ENCODE results near the gene AUTS2.
"Not testable (repeated sequence)": the region's sequence is repeated elsewhere in the genome, so short reads cannot be mapped to it uniquely, and the experiment has no call there.

Gene AUTS2

DNA sequence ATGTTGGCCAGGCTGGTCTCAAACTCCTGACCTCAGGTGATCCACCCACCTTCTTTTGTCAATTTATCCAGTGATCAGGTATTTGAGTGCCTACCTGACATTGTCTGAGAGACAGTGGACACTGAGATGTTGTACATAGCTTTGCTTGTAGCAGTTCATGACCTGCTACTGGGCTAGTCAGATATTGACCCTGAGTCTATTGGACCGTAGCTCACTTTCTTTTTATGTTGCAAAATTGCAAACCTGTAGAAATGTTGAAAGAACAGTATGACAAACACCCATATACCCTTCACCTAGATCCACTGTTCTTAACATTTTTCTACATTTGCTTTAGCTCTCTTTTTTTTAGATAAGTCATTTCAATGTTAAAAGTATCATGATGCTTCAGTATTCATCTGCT lies 1123.2 kb downstream of the AUTS2 start:
- FAIRE-seq (no peak), DNase-seq (ENCODE audit: low spot score) (no peak)

DNA sequence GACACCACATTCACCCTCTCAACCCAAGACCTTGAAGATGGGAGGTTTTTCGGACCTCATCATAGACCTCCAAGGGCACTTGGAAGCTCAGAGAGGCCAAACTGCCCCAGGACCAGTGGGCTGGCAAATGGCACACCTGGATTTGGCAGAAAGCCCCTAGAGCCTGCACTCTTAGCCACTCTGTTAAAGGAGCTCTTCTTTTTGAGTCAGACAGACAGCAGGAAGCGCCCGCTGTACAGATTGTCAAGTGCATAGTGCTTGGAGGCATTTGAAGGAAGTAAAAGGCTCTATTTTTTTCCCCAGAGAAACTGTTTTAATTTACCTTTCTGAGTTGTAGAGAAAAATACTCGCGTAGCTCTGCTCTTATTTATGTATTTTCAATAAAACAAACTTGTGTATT lies 1125.1 kb downstream of the AUTS2 start:
- no peak for FAIRE-seq
- no peak for DNase-seq (ENCODE audit: low spot score)

GRCh38 chr7:70725448-70725847 lies 1127.2 kb downstream of the AUTS2 start:
- DNase-seq (ENCODE audit: low spot score): no peak
- FAIRE-seq: no peak

- DNase-seq (ENCODE audit: low spot score) (no peak), FAIRE-seq (no peak)
Measured at GRCh38 chr7:70726294-70726693, 1128.0 kb downstream of the AUTS2 start.

DNA sequence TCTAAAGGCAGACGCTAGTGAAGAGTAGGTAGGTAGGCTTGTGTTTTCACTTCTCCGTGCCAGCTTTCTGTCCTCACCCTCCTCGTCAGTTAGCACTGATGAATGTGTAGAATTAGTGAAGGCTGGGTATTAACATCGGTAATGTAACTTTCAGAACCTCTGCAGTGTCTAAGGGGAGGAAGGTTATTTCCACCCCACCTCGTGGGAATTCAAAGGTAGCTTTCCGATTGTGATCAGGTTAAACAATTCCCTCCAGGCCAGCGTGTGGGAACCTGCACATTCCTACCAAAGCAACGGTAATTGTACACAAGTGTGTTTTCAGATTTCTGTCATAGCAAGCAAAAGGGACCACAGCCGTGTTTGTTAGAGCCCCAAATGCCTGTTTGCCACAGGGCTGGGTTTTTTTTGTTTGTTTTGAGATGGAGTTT lies 1128.7 kb downstream of the AUTS2 start:
- no peak for FAIRE-seq
- no peak for DNase-seq (ENCODE audit: low spot score)

DNA sequence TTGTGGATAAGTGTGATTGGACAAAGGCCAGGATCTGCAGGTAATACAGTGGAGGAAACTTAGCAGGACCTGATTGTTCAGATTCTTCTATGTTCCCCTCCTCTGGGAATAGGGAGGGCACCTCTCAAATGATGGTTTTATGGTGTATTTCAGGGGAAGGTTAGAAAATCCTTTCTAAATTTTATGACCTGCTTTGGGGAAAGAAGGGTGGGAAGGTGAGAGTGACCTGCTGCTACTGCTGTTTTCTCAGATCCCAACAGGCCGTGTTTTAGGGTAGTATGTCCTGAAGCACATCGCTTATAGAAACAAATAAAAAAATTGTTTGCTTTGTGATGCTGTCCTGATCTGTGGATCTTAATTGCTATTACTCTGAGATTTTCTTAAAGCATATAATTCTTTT lies 1129.6 kb downstream of the AUTS2 start:
- no peak for DNase-seq (ENCODE audit: low spot score)
- no peak for FAIRE-seq

DNA sequence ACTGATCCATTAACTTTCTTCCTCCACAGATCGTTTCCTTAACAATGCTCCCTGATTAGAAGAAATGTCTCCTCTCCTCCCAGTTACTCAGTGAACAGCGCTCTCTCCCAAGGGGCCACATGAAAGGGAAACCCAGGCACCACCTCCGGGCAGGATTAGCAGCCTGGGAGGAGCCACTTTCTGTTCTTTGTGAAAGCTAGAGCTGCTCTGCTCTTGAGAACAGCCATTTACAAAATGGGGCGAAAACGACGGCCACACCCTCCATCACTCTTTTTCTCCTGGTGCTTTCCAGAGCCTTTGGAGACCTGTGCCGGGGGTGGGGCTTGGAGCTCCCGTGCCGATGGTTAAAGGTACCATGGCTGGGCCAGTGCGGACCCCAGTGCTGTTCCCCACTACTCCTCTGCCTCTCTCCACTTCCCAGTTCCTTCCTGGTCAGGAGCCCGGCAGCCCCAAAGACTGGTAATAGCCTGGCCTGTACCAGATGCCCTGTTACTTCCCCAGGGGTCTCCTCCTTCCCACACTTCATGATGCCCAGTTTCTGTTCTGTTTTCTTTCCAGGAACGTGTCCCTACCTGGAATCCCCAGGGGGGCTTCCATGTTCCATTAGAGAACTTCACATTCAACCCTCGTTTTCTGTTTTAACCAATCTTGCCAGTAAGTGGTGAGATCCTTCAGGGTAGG lies 1130.7 kb downstream of the AUTS2 start:
- FAIRE-seq: no peak
- no peak for DNase-seq (ENCODE audit: low spot score)

GRCh38 chr7:70729553-70730157 lies 1131.4 kb downstream of the AUTS2 start:
- not testable (repeated sequence) for DNase-seq (ENCODE audit: low spot score); FAIRE-seq

GRCh38 chr7:70730451-70731110 lies 1132.3 kb downstream of the AUTS2 start:
- DNase-seq (ENCODE audit: low spot score) (no peak), FAIRE-seq (no peak)

- FAIRE-seq: no peak
- no peak for DNase-seq (ENCODE audit: low spot score)
Measured at GRCh38 chr7:70733090-70733489, 1134.8 kb downstream of the AUTS2 start.

GRCh38 chr7:70734411-70734810 lies 1136.1 kb downstream of the AUTS2 start:
- FAIRE-seq (no peak), DNase-seq (ENCODE audit: low spot score) (no peak)

DNA sequence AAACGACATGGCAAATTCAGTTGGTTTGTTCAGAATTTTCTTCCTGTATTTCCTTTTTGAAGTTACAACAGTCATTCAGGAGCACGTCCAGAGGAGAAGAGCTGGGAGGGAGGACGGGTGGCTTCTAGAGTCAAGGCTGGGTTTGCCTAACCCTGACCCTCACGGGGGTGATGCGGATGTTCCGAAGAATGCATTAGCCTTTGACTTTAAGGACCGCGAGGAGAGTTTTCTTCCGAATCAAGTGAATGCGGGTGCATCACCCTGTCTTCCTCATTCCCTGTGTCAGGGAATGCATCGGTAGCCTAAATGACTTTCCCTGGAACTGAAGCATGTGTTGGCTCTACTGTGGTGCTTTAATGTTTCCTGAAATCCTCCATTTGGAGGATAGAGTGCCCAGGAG lies 1137.0 kb downstream of the AUTS2 start:
- FAIRE-seq (no peak), DNase-seq (ENCODE audit: low spot score) (no peak)

DNA sequence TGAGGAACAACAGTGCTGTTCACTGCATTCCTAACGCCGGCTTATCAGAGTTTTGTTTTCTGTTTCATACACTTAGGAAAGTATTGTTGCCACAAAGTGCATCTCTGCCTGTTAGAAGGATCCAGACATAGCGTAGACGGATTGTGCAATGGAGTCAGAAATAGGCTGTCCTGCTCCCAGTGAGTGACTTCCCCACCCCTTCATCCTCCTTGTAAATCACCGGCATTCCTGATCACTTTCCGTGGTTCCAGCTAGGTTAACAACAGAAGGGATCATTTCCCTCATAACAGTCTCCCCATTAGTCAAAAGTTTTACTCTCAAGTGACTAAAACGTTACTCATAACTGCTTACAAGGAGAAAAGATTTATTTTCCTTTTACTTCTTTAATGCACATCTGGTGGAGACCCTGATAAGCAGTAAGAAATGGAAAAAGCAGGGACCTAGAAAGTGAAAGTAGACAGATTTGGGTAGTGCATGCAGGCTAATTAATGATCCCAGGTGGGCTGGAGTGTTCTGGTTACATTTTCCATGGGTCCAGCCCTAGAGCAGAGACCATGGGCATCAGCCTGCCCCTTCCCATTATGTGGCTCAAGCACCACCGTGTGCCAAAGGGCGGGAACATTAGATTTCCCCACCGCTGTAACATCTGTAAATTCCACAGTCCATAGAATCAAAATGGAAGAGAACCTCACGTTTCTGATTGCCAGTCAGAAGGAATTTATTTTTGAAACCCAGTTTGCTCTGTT lies 1138.6 kb downstream of the AUTS2 start:
- FAIRE-seq (no peak), DNase-seq (ENCODE audit: low spot score) (no peak)

DNA sequence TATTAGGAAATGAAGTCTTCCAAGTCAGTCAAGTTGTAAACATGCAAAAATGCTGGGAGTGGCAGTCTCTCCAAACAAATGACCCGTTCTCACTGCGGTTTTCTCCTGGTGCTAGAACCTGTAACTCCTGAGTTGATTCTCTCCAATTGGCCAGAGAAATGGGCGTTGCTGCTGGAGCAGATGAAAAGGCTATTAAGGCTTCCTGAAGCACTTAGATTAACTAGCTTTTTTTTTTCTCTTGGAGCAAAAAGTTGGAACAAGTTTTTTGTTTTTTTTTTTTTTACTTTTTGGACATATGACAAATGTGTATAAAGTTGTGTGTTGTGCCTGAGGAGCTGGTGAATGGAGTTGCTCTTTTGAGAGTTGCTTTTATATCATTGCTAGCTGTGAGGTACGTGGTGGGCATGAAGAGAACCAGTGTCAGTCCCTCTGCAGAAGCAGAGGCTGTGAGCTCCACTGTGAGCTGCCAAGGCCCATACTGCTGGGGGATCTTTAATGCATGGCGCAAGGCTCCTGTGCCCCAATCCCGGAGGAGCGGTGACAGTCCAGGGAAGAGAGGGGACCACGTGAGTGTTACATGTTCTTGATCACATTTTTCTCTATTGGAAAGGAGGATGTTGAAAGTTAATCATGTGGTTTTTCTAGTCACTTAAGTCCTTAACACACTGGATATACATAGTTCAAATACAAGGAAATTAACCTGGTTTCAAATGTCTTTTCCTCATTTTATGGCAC lies 1140.0 kb downstream of the AUTS2 start:
- no peak for FAIRE-seq
- no peak for DNase-seq (ENCODE audit: low spot score)

DNA sequence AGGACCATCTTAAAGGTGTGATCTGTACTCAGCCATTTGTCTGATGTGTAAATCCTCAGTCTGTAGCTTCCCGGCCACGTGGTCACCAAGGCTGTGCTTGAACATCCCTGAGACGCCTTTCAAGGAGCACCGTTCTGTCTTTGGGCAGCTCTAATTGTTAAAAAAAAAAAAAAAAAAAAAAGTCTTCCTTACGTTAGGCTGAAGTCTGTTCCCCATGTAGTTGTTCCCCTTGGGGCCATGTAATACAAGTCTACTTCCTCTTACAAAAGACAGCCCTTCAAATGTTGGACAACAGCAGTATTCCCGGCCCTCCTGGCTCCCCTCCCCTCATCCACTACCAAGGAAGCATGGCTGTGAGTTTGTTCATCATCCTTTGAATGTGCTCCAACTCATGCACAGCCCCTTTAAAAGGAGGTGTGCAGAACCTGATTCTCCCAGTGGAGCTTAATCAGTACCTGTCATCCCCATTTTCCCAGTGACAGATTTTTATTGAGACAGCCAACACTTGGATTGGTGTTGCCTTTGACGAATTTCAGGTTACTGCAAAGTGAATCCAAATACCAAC lies 1141.5 kb downstream of the AUTS2 start:
- FAIRE-seq (no peak), DNase-seq (ENCODE audit: low spot score) (no peak)

DNA sequence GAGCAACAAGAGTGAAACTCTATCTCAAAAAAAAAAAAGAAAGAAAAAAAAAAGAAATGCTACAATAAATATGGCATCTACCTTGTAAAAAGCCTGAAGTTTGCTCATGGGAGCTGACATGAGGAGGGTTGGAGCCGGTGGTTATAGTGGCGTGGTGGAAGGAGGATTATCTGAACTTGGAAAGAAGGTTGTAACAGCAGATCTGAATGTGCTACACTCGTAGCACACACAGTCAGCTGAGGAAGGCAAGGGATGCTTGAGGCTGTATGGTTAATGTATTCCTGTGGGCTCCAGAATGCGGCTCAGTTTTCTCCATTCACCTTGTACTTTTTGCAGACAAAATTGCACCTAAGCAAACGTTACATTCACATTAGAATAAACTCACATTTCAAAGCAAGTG lies 1143.4 kb downstream of the AUTS2 start:
- DNase-seq (ENCODE audit: low spot score) (no peak), FAIRE-seq (no peak)

DNA sequence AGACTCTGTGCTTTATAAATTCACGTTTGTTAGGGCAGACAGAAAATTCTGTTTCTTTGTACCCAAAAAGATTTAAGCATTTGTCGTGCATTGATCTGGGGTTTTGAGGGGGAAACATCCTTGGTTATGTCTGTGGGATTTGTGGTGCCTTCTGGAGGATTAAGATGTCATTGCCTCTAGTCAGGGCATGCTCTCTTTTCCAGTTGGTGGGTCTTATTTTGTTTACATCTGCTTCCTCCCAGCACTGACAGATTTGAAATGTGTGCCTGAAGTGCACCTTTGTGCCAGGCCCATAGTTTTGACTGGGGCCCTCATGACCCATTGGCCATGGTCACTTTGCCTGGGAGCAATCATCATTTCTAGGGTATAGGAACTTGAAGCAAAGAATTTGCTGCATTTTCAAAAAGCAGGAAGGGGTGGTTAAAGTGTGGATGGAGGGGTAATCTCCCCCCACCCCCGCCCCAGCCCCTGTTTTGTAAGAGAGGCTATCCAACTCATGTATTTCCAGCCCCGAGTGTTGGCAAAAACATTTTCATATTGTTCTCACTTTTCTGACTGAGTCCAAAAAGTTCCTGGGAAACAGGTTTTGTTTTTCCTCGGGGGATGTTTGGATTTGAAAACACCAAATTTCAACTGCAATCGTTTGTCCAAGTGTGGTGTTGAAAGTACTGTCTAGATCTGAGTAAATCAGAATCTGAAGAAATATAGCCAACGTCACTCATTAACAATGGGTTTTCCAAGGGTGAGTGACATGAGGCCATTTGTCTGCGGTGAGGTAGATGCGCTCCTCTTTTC lies 1145.5 kb downstream of the AUTS2 start:
- FAIRE-seq: no peak
- no peak for DNase-seq (ENCODE audit: low spot score)

- DNase-seq (ENCODE audit: low spot score) (no peak), FAIRE-seq (no peak)
Measured at GRCh38 chr7:70744492-70744891, 1146.2 kb downstream of the AUTS2 start.

- no peak for FAIRE-seq
- no peak for DNase-seq (ENCODE audit: low spot score)
Measured at GRCh38 chr7:70749831-70750230, 1151.6 kb downstream of the AUTS2 start.

GRCh38 chr7:70751895-70752294 lies 1153.6 kb downstream of the AUTS2 start:
- DNase-seq (ENCODE audit: low spot score): no peak
- FAIRE-seq: no peak
